Stimulated activated CD4-positive, alpha-beta T cell treated with anti-CD3 and anti-CD28 coated beads, Interleukin-2, amount 100 ng/mL, for 4 hours (primary cell): ENCODE results near the gene ANKRD53.
A peak's percentile ranks its signal among the peaks of the same experiment; 100 is the strongest.

Source experiments
- DNase-seq: peaks from one replicate; pipeline ENCODE4 v3.0.0-alpha.2; 2020; ENCODE audit warnings: low read depth

The ANKRD53 gene

GRCh38 chr2:70943205-70943871 lies 35.1 kb upstream of the ANKRD53 start:
- DNase-seq, result no peak

- no peak for DNase-seq
These were observed 34.2 kb upstream of the ANKRD53 start for GRCh38 chr2:70944111-70944690.

GRCh38 chr2:70946832-70947442 lies 31.5 kb upstream of the ANKRD53 start:
- no peak for DNase-seq

GRCh38 chr2:70947556-70948184 lies 30.8 kb upstream of the ANKRD53 start:
- no peak for DNase-seq

- DNase-seq, result peak; percentile 71
These were observed 30.0 kb upstream of the ANKRD53 start for GRCh38 chr2:70948337-70949003.

- no peak for DNase-seq
These were observed 29.3 kb upstream of the ANKRD53 start for GRCh38 chr2:70949086-70949485.

GRCh38 chr2:70954886-70955285 lies 23.5 kb upstream of the ANKRD53 start:
- no peak for DNase-seq

GRCh38 chr2:70956141-70956540 lies 22.3 kb upstream of the ANKRD53 start:
- no peak for DNase-seq

- no peak for DNase-seq
These were observed 20.6 kb upstream of the ANKRD53 start for GRCh38 chr2:70957798-70958197.

- DNase-seq, result no peak
These were observed 19.7 kb upstream of the ANKRD53 start for GRCh38 chr2:70958759-70959158.

GRCh38 chr2:70959271-70959761 lies 19.1 kb upstream of the ANKRD53 start:
- no peak for DNase-seq

- no peak for DNase-seq
These were observed 18.3 kb upstream of the ANKRD53 start for GRCh38 chr2:70959851-70960832.

GRCh38 chr2:70960833-70961647 lies 17.4 kb upstream of the ANKRD53 start:
- no peak for DNase-seq

GRCh38 chr2:70961648-70961994 lies 16.8 kb upstream of the ANKRD53 start:
- no peak for DNase-seq

GRCh38 chr2:70962211-70962884 lies 16.1 kb upstream of the ANKRD53 start:
- DNase-seq, result no peak

- no peak for DNase-seq
These were observed 15.2 kb upstream of the ANKRD53 start for GRCh38 chr2:70962885-70963878.

- DNase-seq, result no peak
These were observed 14.3 kb upstream of the ANKRD53 start for GRCh38 chr2:70964133-70964532.

- DNase-seq, result peak; percentile 72
These were observed 13.6 kb upstream of the ANKRD53 start for GRCh38 chr2:70964596-70965386.
